Karpas-422 (cell line): ENCODE results near the gene PTPRCAP. TPM values are rescaled to one million over a fixed set of nuclear protein-coding genes. Genes with fewer than 3 reads are reported as not detected.
"Not testable (repeated sequence)": the region's sequence is repeated elsewhere in the genome, so short reads cannot be mapped to it uniquely, and the experiment has no call there.

Experiments
- DNase-seq: peaks from one replicate; pipeline ENCODE4 v3.0.0-alpha.2; 2015
- H2AFZ ChIP-seq: fragments of 200-600 bp; sonication (generic); 2 replicates; pipeline ENCODE4 v1.6.1; 2014; ENCODE audit warnings: antibody characterized with exemption, low read length, mixed read lengths
- H3K27ac ChIP-seq: fragments of 200-600 bp; sonication (generic); 2 replicates; pipeline ENCODE4 v1.5.1; 2014; ENCODE audit warnings: mild to moderate bottlenecking, low read length, moderate library complexity
- H3K27me3 ChIP-seq: fragments of 200-600 bp; sonication (generic); 2 replicates; pipeline ENCODE4 v1.6.1; 2014; ENCODE audit warnings: low read length, mixed read lengths
- H3K36me3 ChIP-seq: fragments of 200-600 bp; sonication (generic); 2 replicates; pipeline ENCODE4 v1.6.1; 2014; ENCODE audit warnings: low read length, mixed read lengths; ENCODE audit not compliant: insufficient read depth
- H3K4me1 ChIP-seq: fragments of 200-600 bp; sonication (generic); 2 replicates; pipeline ENCODE4 v1.6.1; 2014; ENCODE audit warnings: mild to moderate bottlenecking, low read length, mixed read lengths
- H3K4me2 ChIP-seq: fragments of 200-600 bp; sonication (generic); 2 replicates; pipeline ENCODE4 v1.6.1; 2014; ENCODE audit warnings: low read length, low read depth, mild to moderate bottlenecking; ENCODE audit not compliant: poor library complexity, severe bottlenecking
- H3K4me3 ChIP-seq: fragments of 200-600 bp; sonication (generic); 2 replicates; pipeline ENCODE4 v1.5.1; 2014; ENCODE audit warnings: mild to moderate bottlenecking, antibody characterized with exemption, low read length, mixed read lengths
- H3K79me2 ChIP-seq: fragments of 200-600 bp; sonication (generic); 2 replicates; pipeline ENCODE4 v1.6.1; 2014; ENCODE audit warnings: mild to moderate bottlenecking, low read length, mixed read lengths
- H3K9ac ChIP-seq: fragments of 200-600 bp; sonication (generic); 2 replicates; pipeline ENCODE4 v1.6.0; 2014; ENCODE audit warnings: low read length
- H3K9me2 ChIP-seq: fragments of 200-600 bp; sonication (generic), shearing (Covaris generic); replicated peaks from 2 replicates; pipeline ENCODE4 v1.6.0; 2014; ENCODE audit warnings: mild to moderate bottlenecking, low read length, moderate library complexity; ENCODE audit not compliant: insufficient read depth
- H3K9me3 ChIP-seq: fragments of 300-700, 200-600 bp; sonication (generic); 2 replicates; pipeline ENCODE4 v1.6.1; 2014; ENCODE audit warnings: low read length, mixed read lengths
- H4K20me1 ChIP-seq: fragments of 200-600 bp; sonication (generic); 2 replicates; pipeline ENCODE4 v1.6.1; 2014; ENCODE audit warnings: mild to moderate bottlenecking, antibody characterized with exemption, low read length, low read depth; ENCODE audit not compliant: insufficient read depth
- total RNA-seq: library from RNA; depleted of rRNA; stranded (reverse); fragments of >200 nt; shearing (Covaris generic); gene quantifications from 2 replicates; pipeline ENCODE4 v1.2.3, GENCODE V29; 2014; ENCODE audit warnings: low replicate concordance

PTPRCAP gene
- total RNA-seq, 1 experiment from 2014 or later: 161 TPM

DNA sequence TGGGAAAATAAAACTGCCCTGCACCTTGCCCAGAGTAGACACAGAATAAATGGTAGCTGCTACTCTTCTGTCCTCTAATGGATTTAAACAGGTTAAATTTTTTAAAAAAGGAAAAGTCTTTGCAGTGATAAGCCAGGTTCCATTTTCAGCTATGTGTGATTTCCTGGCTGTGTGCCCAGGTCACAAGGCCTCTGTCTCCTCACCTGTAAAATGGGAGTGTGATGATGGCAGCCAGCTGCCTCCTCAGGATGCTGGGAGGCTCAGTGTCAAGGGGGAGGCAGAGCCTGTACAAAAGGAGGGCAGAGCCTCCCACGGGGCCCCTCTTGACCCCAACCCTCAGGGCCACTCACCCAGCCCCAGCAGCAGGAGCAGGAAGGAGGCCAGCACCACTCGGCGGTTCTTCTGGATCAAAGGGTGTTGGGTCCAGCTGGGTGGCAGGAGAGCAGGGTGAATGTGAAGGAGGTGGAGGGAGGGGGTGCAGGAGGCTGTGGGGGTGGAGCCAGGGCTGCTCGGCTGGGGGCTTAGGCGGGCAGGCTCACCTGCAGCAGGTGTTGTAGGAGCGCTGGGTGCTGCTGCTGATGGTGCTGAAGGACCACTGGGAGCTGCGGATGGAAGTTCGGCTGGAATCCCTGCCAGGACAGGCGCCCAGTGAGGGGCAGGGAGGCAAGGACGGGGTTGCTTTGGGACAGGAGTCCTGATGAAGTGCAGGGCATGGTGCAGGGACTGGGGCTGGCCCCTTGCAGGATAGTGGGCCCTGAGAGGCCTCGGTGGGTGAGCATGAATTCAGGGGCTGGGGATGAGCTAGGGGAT lies 29.7 kb upstream of the PTPRCAP start:
- no peaks in the 10 kb centered on the region for H3K36me3 ChIP-seq
- peaks cover 23% of the 10 kb centered on the region for H3K79me2 ChIP-seq
- H3K4me3 ChIP-seq: peak overlapping the region; percentile 87
- H4K20me1 ChIP-seq: no peaks in the 10 kb centered on the region
- H3K9me3 ChIP-seq: no peaks in the 10 kb centered on the region
- H3K27ac ChIP-seq: peak overlapping the region; percentile 82
- H3K4me1 ChIP-seq: peaks cover 44% of the 10 kb centered on the region
- H3K27me3 ChIP-seq: no peaks in the 10 kb centered on the region
- no peaks in the 10 kb centered on the region for H3K9me2 ChIP-seq
- DNase-seq: no peak
- H3K4me2 ChIP-seq: peak overlapping the region; percentile 95
- H3K9ac ChIP-seq: peak overlapping the region; percentile 98
- H2AFZ ChIP-seq: no peak overlapping the region

GRCh38 chr11:67466367-67466766 lies 28.9 kb upstream of the PTPRCAP start:
- H2AFZ ChIP-seq: no peak overlapping the region
- H3K4me3 ChIP-seq: no peak overlapping the region
- peak overlapping the region; percentile 95 for H3K4me2 ChIP-seq
- H3K79me2 ChIP-seq: peaks cover 23% of the 10 kb centered on the region
- H3K27ac ChIP-seq: peak overlapping the region; percentile 82
- no peaks in the 10 kb centered on the region for H3K27me3 ChIP-seq
- H3K9me2 ChIP-seq: no peaks in the 10 kb centered on the region
- H3K9me3 ChIP-seq: no peaks in the 10 kb centered on the region
- H3K4me1 ChIP-seq: peaks cover 44% of the 10 kb centered on the region
- H3K36me3 ChIP-seq: no peaks in the 10 kb centered on the region
- peak overlapping the region; percentile 98; the same call in 1 of the 2 replicates for H3K9ac ChIP-seq
- no peak for DNase-seq
- no peaks in the 10 kb centered on the region for H4K20me1 ChIP-seq

DNA sequence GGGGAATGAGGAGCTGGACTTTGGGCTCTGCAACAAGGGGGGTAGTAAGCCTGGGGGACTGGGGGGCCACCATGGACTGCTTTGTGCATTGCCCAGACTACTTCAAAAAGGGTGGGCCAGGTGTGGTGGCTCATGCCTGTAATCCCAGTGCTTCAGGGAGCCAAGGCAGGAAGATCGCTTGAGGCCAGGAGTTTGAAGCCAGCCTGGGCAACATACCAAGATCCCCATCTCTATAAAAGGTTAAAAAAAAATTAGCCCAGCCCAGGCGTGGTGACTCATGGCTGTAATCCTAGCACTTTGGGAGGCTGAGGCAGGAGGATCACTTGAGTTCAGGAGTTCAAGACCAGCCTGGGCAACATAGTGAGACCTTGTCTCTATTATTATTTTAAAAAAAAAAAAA lies 28.0 kb upstream of the PTPRCAP start:
- H3K4me1 ChIP-seq: peaks cover 49% of the 10 kb centered on the region
- peak overlapping the region; percentile 86 for H3K4me2 ChIP-seq
- H3K9me3 ChIP-seq, H4K20me1 ChIP-seq, H3K36me3 ChIP-seq, H2AFZ ChIP-seq, DNase-seq, H3K9me2 ChIP-seq, H3K27me3 ChIP-seq: not testable (repeated sequence)
- peak overlapping the region; percentile 87 for H3K4me3 ChIP-seq
- H3K79me2 ChIP-seq: peaks cover 23% of the 10 kb centered on the region
- peak overlapping the region; percentile 85 for H3K9ac ChIP-seq
- H3K27ac ChIP-seq: peak overlapping the region; percentile 72

DNA sequence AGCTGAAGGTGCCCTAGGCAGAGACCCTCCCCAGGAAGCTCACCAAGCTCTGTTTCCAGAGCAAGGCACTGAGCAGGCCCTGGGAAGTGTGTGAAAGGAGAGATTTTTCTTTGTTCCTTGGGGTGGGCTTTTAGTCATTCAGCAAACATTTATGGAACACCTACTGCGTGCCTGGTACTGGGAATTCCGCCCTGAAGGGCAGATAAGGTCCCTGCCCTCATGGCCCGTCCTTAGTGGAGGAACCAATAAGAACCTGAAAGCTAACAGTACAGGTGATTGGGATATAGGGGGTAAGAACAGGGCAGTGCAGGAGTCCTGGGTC lies 27.7 kb upstream of the PTPRCAP start:
- Histone ChIP-seq H3K36me3 (no peaks in the 10 kb centered on the region), H3K4me2 (peak overlapping the region; percentile 86), H3K9me3 (no peaks in the 10 kb centered on the region), H3K4me3 (peak overlapping the region; percentile 87), H4K20me1 (no peaks in the 10 kb centered on the region), H3K27ac (peak overlapping the region; percentile 72), H2AFZ (no peak overlapping the region), H3K9ac (peak overlapping the region; percentile 85), H3K9me2 (no peaks in the 10 kb centered on the region), H3K4me1 (peaks cover 52% of the 10 kb centered on the region), H3K27me3 (no peaks in the 10 kb centered on the region), H3K79me2 (peaks cover 23% of the 10 kb centered on the region)
- no peak for DNase-seq

DNA sequence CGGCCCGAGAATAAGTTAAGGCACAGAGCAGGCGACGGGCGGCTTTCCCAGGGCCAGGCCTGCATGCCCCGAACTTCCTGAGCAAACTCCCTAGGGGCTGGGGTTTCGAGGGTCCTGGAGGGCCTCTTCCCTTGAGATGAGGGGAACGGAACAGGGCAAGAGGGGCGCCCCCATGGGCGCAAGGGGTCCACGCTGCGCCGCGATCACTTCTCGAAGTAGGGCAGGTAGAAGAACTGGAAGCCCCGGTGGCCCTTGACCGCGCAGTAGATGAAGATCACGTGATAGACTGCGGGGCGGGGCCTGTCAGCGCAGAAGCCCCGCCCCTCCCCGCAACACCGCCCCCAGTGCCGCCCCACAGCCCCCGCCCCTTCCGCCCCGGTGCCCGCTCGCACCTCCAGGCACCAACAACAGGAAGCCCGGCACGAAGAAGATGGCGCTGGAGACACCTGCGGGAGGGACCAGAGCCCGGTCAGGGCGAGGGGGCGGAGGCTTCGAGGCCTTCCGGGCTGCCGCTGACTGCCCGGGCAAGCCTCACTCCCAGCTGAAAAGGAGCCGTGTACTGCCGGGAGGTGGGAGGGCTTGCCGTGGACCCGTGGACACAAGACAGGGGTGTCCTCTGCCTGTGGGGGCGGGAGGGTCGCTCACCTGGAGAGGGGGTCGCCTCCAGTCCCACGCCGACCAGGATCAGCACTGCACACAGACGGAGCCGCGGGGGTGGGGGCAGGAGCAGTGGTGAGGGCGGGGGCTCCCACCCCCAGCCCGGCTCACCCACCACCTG lies 27.1 kb upstream of the PTPRCAP start:
- H2AFZ ChIP-seq: no peak overlapping the region
- peaks cover 55% of the 10 kb centered on the region for H3K4me1 ChIP-seq
- H3K4me3 ChIP-seq: peak overlapping the region; percentile 87
- H3K9ac ChIP-seq: peak overlapping the region; percentile 85
- H3K9me2 ChIP-seq: no peaks in the 10 kb centered on the region
- peak; percentile 97 for DNase-seq
- H4K20me1 ChIP-seq: no peaks in the 10 kb centered on the region
- H3K79me2 ChIP-seq: peaks cover 23% of the 10 kb centered on the region
- no peaks in the 10 kb centered on the region for H3K27me3 ChIP-seq
- H3K27ac ChIP-seq: peak overlapping the region; percentile 72
- no peaks in the 10 kb centered on the region for H3K36me3 ChIP-seq
- H3K4me2 ChIP-seq: peak overlapping the region; percentile 86
- H3K9me3 ChIP-seq: no peaks in the 10 kb centered on the region

DNA sequence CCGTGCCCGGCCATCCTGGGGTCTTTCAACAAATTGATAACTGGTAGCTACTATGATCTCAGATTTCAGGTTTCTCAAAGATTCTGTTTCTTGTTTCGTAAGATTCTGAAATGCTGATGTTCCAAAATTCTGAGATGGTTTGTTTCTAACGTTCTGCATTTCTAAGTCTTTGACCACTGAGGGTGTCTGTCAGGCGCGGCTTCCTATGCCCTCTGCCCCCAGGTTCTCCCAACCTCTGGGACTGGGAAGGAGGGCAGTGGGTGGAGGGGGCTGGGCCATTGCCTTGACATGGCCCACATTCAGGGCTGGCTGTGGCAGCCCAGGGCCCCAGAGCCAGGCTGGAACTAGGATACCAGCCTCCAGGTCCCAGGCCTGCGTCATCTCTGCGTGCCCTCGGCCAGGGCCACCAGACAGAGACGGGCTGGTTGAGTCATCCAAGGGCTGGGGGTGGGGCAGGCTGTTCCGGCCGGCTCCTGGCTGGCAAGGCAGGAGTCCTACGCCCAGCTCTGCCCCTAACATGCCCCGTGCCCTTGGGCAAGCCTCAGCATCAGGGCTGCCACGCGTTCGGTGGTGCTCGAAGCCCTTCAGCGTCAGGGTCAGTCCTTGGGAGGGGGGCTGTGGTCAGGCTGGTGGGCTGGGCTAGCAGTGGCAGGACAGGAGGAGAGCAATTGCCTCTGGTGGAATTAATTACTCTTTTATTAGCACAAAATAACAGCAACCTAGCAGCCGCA lies 26.4 kb upstream of the PTPRCAP start:
- peak overlapping the region; percentile 86 for H3K4me2 ChIP-seq
- no peak for DNase-seq
- no peaks in the 10 kb centered on the region for H3K9me3 ChIP-seq
- no peaks in the 10 kb centered on the region for H3K36me3 ChIP-seq
- H3K4me3 ChIP-seq: peak overlapping the region; percentile 68
- peaks cover 23% of the 10 kb centered on the region for H3K79me2 ChIP-seq
- H3K4me1 ChIP-seq: peaks cover 59% of the 10 kb centered on the region
- no peaks in the 10 kb centered on the region for H3K27me3 ChIP-seq
- H3K9ac ChIP-seq: peak overlapping the region; percentile 73
- H3K9me2 ChIP-seq: no peaks in the 10 kb centered on the region
- no peak overlapping the region for H2AFZ ChIP-seq
- H3K27ac ChIP-seq: peak overlapping the region; percentile 41
- no peaks in the 10 kb centered on the region for H4K20me1 ChIP-seq

DNA sequence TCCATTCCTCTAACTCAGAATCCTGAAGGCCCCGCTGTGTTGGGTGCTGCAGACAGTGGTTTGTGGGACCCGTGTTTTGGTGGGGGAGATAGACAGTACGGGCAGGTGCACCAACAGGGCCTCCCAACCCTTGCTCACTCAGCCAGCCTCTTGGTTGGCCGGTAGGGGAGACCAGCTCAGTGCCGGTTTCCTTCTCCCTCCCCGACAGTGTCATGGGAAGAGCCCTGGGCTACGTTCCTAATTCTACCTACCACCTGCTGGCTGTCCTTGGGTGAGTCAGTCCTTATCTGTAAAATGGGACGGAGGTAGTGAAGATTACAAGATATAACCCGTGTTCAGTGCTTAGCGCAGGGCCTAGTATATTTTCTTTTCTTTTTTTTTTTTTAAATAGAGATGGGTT lies 25.7 kb upstream of the PTPRCAP start:
- Histone ChIP-seq H3K9ac (no peak overlapping the region), H3K27me3 (no peaks in the 10 kb centered on the region), H3K4me1 (peaks cover 62% of the 10 kb centered on the region), H3K4me2 (no peak overlapping the region), H3K79me2 (peaks cover 16% of the 10 kb centered on the region), H3K9me3 (no peaks in the 10 kb centered on the region), H3K4me3 (no peak overlapping the region), H3K27ac (no peak overlapping the region), H3K36me3 (no peaks in the 10 kb centered on the region), H3K9me2 (no peaks in the 10 kb centered on the region), H2AFZ (no peak overlapping the region), H4K20me1 (no peaks in the 10 kb centered on the region)
- no peak for DNase-seq

DNA sequence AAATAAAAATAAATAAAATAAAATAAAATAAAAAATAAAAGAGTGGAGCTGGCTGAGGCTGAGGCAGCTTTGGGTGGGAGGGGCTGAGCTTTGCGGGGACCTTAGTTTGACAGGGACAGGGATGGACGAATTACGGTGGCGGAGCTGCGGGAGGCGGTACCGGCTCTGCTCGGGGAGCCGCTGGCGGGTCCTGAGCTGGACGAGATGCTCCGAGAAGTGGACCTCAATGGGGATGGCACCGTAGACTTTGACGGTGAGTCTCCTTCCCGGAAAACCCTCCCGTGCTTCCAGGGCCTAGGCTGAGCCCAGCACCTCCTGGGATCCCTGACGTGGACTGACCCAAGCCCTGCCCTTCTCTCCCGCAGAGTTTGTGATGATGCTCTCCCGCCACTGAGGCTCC lies 20.8 kb upstream of the PTPRCAP start:
- no peaks in the 10 kb centered on the region for H3K27me3 ChIP-seq
- no peaks in the 10 kb centered on the region for H3K79me2 ChIP-seq
- H3K36me3 ChIP-seq: no peaks in the 10 kb centered on the region
- H3K4me3 ChIP-seq: no peak overlapping the region
- no peaks in the 10 kb centered on the region for H4K20me1 ChIP-seq
- H3K9me2 ChIP-seq: no peaks in the 10 kb centered on the region
- H2AFZ ChIP-seq: no peak overlapping the region
- peak overlapping the region; percentile 94; the same call in 1 of the 2 replicates for H3K27ac ChIP-seq
- H3K4me1 ChIP-seq: peaks cover 27% of the 10 kb centered on the region
- H3K4me2 ChIP-seq: no peak overlapping the region
- H3K9me3 ChIP-seq: no peaks in the 10 kb centered on the region
- DNase-seq: no peak
- H3K9ac ChIP-seq: 0 out of 2 replicates have a peak overlapping the region, but pooled peaks have one; percentile 59
